ENCODE results near the gene RNF114.

Gene RNF114

DNA sequence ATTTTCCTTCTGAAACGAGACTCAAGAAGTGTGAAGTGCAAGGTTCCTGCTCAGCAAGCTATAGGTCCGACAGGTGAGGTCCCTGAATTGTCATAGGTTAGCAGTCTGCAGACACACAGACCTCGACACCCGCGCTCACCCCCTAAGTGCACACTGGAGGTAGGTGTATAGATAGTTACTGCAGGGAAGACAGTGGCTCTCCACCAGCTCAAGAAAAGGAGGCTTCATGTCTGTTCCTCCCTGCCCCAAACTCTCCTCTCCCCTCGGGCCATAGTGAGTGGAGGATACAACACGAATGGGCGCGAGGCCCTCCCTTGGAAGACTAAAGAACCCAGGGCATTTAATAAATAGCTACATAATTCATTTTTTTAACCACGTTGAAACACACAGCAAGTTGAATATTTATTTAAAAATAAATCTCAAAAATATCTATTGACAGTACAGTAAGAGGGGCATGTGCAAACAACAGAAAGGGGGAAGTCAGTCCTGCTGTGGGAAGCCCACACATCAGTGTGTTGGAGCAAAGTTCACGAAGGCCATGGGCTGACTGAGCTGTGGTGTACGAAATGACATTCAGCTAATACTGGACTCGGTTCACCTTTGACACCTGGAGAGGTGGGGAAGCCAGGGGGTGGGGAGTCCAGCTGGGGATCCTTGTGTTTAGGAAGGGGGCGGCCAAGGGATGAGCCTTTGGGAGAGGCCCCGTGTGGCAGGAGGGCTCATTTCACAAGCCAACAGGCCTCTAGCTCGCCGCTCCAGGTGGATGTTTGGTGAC lies 31.6 kb upstream of the RNF114 start:
- DNase-seq (ENCODE audit: low read depth) = no peak

DNA sequence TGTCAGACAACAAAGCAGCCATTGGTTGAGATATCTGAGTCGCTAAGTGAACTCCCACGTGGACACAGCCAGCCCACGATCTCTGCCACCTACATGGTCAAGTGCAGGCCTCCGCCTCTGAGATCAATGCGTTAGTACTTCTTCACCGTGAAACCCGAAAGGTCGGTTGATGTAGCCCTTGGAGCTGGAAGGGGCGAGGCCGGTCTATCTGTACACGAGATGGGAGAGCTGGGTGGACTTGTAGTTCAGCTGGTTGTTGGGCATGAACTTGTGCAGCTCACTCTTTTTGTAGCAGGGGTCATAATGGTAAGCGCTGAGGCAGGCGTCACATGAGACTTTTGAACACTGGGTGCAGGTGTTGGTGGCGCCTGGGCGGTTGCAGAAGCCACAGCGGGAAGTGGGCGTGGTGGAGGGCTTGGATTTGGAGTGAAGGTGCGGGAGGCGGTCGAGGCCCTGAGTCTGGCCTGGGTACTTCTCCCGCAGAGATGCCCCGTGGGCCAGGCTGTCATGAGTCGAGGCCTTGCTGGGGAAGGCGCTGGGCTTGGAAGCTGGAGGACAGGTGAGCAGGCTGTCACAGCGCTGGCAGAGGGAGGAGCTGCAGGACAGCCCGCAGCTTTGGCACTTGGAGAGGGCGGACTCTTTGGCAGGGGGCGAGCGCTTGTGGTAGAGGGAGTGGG lies 30.6 kb upstream of the RNF114 start:
- DNase-seq (ENCODE audit: low read depth) = no peak

GRCh38 chr20:49906101-49906604 lies 30.0 kb upstream of the RNF114 start:
- DNase-seq (ENCODE audit: low read depth) = no peak

DNA sequence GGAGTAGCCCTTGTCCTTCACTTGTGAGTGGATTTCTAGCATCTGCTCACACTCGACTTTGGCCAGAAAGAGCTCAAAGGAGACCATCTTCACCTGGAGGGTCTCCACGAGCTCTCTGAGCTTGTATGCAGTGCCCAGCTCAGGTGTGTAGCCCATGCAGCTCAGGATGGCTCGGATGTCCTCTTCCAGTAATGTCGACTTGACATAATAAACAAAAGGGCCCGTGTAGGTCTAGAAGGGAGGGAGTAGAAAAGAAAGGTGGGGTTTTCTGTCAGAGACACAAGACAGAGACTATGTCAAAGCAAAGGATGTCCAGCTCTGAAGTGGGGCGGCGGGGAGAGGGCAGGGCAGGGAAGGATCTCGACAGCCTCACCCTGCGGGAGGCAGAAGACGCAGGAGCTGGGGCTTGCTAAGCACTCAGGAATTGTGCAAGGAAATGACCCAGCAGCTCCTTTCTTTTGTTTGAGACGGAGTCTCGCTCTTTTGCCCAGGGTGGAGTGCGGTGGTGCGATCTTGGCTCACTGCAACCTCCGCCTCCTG lies 29.5 kb upstream of the RNF114 start:
- DNase-seq (ENCODE audit: low read depth) = no peak

- no peak for DNase-seq (ENCODE audit: low read depth)
These were observed 28.6 kb upstream of the RNF114 start for GRCh38 chr20:49907405-49908257.

- no peak for DNase-seq (ENCODE audit: low read depth)
These were observed 28.0 kb upstream of the RNF114 start for GRCh38 chr20:49908258-49908565.

- DNase-seq (ENCODE audit: low read depth) = no peak
These were observed 26.5 kb upstream of the RNF114 start for GRCh38 chr20:49909499-49910339.

DNA sequence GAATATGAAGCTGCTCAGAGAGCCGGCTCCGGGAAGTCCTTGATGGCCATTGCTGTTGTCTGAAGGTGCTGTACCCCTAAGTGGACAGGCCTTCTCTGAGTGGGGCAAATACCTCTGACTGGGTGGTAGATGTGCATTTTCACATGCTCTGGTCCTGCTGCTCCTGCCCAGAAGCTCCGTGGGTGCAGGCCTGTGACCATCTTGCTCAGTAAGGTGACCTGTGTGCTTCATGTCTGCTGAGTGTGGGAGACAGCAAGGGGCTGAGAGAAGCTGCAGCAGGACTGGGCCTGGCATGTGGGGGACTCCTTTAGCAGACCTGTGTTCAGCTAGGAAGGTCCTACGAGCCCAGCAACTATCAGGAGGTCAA lies 25.9 kb upstream of the RNF114 start:
- no peak for DNase-seq (ENCODE audit: low read depth)

DNA sequence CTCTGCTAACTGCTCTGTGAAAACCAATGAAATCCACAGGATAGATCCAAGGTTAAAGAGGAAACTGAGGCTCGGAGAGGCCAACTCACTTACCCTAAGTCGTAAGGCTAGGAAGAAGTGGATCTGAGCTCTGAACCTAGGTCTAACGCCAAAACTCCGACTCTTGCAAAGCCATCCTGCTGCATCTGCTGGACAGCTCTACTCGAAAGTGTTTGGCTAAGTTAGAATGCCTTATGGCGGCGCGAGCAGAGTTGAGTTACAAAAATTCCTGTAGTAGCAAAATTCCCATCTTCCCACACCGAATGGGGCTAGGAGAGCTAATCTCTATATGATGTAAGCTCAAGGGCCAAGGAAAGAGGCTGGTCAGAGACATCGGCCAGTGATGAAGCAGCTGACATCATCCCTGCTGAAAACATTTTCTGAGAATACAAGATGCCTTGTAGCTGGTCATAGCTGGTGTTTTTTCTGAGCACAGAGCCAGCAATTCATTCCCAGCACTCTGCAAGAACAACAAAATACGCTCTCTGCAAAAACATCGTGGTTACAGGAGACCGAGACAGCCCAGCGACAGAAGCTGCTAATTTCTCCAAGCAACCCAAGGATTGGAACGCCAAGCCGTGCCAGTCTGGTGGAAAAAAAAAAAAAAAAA lies 22.7 kb upstream of the RNF114 start:
- no peak for DNase-seq (ENCODE audit: low read depth)

- DNase-seq (ENCODE audit: low read depth) = no peak
These were observed 21.7 kb upstream of the RNF114 start for GRCh38 chr20:49914310-49915117.

- DNase-seq (ENCODE audit: low read depth) = no peak
These were observed 21.1 kb upstream of the RNF114 start for GRCh38 chr20:49915118-49915379.

- peak; percentile 89 for DNase-seq (ENCODE audit: low read depth)
These were observed 20.6 kb upstream of the RNF114 start, which contains the start of gene SPATA2 for GRCh38 chr20:49915380-49916145. Gene SPATA2, minus strand, starts transcription at chr20:49915529. Its CDS starts 7,039 bp downstream, at chr20:49908490.

- no peak for DNase-seq (ENCODE audit: low read depth)
These were observed 19.8 kb upstream of the RNF114 start for GRCh38 chr20:49916146-49917002.

- DNase-seq (ENCODE audit: low read depth) = no peak
These were observed 17.8 kb upstream of the RNF114 start for GRCh38 chr20:49918446-49918845.

- no peak for DNase-seq (ENCODE audit: low read depth)
These were observed 17.2 kb upstream of the RNF114 start for GRCh38 chr20:49919009-49919408.

GRCh38 chr20:49919461-49919860 lies 16.7 kb upstream of the RNF114 start:
- DNase-seq (ENCODE audit: low read depth) = no peak

DNA sequence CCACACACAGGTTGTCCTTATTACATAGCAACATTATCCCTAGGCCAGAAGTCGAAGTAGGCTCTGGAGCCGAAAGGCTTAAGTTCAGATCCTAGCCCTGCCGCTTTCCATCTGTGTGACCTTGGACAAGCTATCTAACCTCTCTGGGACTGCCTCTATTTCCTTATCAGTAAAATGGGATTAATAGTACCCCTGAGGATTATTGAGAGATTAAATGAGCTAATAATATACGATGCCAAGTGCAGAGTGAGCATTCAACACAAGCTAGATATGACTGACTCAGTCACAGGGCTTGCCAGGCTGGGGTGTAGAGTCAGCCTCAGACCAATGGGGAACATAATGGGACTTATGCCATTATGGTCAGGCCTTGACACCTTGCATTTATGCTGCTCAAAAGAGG lies 11.9 kb upstream of the RNF114 start:
- DNase-seq (ENCODE audit: low read depth) = no peak

GRCh38 chr20:49925901-49926454 lies 10.2 kb upstream of the RNF114 start:
- DNase-seq (ENCODE audit: low read depth) = no peak
